DMS114 treated with DMSO at 0.1 percent for 48 hours (cell line): Measurements from ENCODE around the gene CACNB4.
"Not testable (repeated sequence)": the region's sequence is repeated elsewhere in the genome, so short reads cannot be mapped to it uniquely, and the experiment has no call there.

ENCODE experiments used
- DNase-seq: peaks from one replicate; lab custom pipeline; 2025; ENCODE audit not compliant: unreplicated experiment; lab: John Stamatoyannopoulos, UW

Gene CACNB4

DNA sequence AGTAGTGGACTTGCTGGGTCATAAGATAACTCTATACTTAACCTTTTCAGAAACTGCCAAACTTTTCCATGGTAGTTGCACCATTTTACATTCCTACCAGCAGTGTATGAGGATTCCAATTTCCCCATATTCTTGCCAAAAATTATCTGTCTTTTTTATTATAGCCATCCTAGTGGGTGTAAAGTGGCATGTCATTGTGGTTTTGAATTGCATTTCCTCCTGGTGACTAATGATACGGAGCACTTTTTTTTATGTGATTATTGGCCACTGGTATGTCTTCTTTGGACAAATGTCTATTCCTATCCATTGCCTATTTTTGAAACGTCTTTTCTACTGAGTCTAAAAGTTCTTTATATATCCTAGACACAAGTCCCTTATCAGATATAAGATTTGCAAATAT, 44.3 kb downstream of the CACNB4 start:
- no peak for DNase-seq

GRCh38 chr2:152051436-152051835, 47.4 kb downstream of the CACNB4 start:
- DNase-seq, result no peak

DNA sequence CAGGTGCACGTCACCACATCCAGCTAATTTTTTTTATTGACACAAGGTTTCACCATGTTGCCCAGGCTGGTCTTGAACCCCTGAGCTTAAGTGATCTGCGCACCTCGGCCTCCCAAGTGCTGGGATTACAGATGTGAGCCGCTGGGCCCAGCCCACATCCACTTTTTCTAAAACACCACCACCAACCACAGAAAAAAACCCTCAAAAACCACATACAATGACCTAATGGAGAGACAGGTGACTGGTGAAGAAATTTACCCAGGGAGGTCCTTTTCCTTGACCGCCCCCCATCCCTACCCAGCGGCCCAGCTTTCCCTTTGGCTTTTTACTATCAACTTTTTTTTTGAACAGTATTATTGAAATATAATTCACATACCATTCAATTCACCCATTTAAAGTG, 47.9 kb downstream of the CACNB4 start:
- DNase-seq, result no peak

DNA sequence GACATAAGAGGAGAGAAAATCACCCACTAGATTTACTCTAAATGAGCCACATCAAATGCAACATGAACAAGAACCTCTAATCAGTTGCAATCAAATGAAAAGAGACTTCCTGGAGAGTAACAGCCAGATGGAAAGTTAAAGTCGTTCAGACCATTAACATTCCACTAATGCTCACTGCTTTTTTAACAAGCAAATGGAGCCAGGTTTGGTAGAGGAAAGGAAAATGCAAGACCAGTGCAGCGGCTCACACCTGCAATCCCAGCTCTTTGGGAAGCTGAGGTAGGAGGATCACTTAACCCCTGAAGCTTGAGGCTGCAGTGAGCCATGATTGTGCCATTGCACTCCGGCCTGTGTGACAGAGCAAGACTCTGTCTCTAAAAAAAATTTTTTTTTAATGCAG, 48.5 kb downstream of the CACNB4 start:
- DNase-seq, result no peak

DNA sequence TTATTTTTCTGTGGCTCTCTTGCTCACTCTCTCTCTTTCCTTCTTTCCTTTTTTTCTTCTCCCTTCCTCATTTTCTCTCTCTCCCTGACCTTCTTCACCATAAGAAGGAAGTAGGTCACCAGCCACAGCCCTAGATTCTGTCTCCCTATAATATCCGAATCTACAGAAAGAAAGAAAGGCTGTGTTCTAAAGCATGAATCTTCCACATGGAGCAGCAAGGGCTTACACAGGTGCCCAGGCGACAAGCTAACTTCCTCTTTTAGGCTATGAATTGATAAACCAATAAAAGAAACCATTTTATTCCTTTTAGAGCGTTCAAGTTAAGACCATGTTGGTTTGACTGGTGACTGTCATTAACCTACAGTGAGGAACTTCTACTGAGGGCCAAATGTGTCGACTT, 49.3 kb downstream of the CACNB4 start:
- DNase-seq, result no peak

GRCh38 chr2:152047824-152048471, 50.9 kb downstream of the CACNB4 start:
- no peak for DNase-seq

DNA sequence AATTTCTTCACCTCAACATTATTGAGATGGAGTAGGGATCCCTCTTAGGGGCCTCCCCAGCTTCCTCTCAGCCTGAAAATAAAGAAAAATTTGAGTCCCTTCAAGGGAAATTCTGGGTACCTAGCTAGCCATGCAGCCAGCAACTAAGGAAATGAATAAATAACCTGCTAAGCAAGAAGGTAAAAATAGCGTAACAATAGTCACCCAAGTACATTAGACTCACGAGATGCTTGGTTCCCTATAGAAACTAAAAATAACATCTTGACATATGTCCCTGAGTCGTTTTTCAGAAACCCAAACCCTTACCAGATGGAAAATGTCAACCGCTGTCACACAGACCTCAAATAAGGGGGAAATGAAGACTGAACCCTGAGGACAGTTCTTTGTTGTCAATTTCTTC, 51.9 kb downstream of the CACNB4 start:
- DNase-seq, result no peak

- no peak for DNase-seq
Observed at GRCh38 chr2:152042636-152043615, 55.9 kb downstream of the CACNB4 start.

GRCh38 chr2:152038441-152038958, 60.3 kb downstream of the CACNB4 start:
- no peak for DNase-seq

DNA sequence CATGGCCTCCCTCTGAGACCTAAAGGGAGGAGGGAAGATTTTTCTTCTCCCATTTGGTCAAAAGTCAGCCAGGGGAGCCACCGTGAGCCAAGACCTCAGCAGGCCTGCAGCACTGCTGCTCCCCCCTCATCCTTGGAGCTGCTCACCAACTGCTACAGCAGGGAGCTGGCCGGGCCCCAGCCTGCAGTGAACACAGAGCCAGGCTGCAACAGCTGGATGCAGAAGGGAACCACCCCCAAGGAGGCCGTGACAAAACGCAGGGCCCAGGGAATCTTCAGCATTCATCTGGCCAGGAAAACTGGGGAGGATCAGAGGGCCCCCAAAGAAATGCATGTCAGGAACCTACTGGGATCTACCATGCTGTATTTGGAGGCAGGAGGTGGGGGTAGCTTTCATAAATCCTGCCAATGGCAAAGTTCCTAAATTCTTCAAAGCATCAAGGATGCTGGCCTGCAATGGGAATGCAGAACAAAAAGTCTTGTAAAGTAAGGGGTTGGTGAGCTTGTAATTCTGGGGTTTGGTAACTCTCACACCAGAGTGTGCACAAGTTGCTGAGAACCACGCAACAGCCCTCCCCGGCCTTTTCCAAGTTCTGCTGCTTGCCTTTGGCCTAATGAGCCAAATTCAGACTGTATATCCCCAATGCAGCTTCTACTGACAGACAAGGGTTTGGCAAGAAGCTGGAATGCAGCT, 61.0 kb downstream of the CACNB4 start:
- DNase-seq, result no peak

DNA sequence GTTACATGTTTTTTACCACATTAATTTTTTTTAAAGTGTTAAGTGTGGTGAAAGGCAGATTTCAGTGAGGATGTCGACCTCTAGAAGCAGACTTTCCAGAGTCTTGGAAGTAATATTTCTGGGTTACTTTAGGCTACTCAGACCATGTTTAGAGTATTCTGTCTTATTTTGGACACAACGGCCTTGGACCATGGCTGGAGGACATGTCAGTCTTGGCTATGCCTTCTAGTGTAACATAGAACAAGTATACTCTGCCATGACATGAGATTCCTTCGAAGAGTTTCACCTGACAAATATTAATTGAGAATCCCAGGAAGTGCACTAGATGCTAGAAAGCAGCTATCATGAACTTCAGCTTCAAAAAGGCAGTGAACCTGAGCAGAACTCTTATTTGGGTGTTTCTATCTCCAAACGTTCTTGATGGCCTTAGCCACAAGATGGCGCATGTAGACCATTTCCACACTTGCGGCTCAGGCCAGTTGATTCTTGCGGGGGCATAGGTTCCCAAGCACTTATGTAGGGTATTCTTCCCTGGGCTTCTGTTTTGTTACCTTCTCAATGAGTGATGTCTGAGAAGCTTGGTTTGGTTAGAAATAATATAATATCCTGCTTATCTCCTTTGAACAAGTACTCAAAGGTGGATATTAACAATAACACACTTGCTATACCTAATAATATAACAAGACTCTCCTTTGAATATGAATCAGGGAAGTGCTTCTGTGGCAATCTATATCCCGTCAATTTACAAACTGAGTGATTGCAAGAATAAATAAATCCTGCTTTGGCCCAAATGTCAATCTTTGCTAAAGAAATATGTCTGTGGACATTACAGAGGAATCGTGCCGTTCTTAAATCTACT, 62.0 kb downstream of the CACNB4 start:
- DNase-seq, result peak; percentile 35

GRCh38 chr2:152034257-152034801, 64.5 kb downstream of the CACNB4 start:
- DNase-seq, result no peak

DNA sequence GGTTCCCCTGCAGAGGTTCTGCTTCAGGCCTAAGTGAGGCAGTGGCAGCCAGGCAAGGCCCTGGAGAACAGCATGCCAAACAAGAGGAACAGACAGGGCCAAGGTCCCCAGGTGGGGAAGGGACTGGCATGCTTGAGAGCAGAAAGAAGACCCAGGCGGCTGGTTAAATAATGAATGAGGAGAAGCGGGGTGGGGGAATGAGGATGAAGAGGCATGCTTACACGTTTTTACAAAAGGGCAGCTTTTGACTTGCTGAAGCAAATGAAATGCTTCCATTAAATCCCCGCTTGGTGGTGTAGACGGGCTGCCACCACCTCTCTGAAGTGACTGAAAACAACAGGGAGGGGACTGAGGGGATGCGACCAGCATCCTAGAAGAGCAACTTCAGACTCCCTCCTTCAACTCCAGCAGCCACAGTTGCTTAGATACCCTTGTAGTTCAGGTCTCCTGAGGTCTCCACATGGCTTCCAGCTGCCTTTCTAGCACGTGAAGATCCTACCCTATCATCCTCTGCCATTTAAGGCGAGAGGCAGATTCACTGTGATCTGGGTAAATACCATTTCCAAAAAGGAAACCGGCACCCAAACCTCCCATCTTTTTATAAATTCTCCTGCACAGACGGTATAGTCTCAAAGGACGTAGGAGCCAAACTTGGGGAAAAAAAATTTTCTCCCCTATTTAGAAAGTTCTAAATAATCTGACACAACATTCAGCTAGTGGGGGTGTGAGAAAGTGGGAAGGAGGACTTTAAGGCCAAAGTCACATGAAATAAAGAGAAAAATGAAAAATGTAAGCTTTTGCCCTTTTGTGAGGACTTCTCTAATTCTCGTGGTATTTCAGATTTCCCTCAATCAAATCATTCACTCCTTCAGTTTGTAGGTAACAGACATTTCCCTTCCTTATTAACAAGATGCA, 65.6 kb downstream of the CACNB4 start:
- DNase-seq, result no peak

DNA sequence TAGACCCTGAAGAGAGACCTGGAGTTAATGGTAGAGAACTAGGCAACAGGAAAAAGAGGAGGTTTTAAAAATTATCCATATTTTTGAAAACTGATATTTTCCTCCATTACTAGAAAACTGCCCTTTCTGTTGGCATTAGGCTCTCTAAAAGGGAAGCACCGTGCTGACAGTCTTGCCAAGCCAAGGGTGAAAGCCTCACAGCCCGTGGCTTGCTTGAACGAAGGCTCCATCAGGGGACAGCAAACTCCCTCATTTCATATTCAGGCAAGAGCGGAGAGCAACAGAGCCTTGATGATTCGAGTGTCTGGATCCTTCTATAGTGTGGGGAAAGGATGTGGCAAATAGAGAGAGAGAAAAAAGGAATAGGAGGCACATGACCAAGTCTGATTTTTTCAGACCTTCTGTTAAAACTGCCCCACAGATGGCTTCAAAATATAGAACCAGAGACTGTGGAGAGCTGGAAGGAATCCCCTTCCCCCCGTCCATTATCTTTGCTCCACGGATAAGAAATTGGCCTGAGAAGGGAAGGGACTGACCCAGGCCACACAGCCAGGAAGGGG, 67.0 kb downstream of the CACNB4 start:
- no peak for DNase-seq

- not testable (repeated sequence) for DNase-seq
Observed at GRCh38 chr2:152030596-152031328, 68.1 kb downstream of the CACNB4 start.

DNA sequence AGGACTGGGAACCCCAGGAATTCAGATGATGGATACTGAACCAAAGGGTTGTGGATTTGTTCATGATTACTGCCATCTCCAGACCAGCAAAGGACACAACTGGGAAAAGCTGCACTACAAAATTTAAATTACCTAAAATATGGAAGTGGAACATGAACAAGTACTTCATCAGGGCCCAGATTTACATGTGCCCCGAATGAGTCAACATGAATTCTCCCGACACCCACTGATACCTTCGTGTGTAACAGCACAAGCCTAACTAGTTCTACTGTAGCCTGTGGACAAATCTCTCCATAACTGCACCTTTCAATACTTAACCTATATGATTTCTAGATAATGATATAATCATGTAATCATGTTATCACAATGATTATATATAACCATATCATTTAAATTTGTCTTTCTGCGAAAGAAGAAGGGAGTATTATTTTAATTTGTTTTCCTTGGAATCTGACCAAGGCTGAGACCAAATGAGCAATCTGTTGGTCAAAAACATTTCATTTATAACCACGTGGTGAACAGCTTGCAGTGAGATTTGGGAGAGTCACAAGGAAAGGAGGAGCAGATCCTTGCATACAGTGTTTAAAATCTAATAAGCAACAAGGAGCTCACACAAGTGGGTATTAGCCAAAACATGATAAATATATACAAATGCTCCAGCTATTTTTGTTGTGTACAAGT, 70.5 kb downstream of the CACNB4 start:
- DNase-seq, result no peak

GRCh38 chr2:152025678-152026287, 73.1 kb downstream of the CACNB4 start:
- DNase-seq, result peak; percentile 79
